Stomach (tissue), 9 donors: ENCODE results near the gene SF3B2. TPM values are rescaled to one million over a fixed set of nuclear protein-coding genes. Genes with fewer than 3 reads are reported as not detected.

ENCODE experiments used
- DNase-seq, 2 donors: peaks; one replicate each; pipeline versions ENCODE4 v3.0.0 to v3.0.0-alpha.2; 2013 to 2019
- H3K27ac ChIP-seq, 5 donors: fragments of 200-600 bp in 4 of 5; sonication (generic) in 4 of 5; one replicate each; pipeline ENCODE4 v1.5.1; 2013 to 2019; ENCODE audit warnings: mild to moderate bottlenecking in 1 of 5, moderate library complexity in 1 of 5
- H3K27me3 ChIP-seq, 3 donors: fragments of 200-600 bp; sonication (generic); one replicate each; pipeline ENCODE4 v1.5.1; 2017 to 2019; ENCODE audit warnings: mixed run types in 1 of 3
- H3K36me3 ChIP-seq, 4 donors: fragments of 200-600 bp; sonication (generic); 1 replicate in 3 of 4; 2 replicates in 1 of 4; pipeline ENCODE4 v1.5.1; 2016 to 2019
- H3K4me1 ChIP-seq, 4 donors: fragments of 200-600 bp; sonication (generic); one replicate each; pipeline ENCODE4 v1.5.1; 2016 to 2019
- H3K4me3 ChIP-seq, 4 donors: fragments of 200-600 bp; sonication (generic) in 3 of 4; one replicate each; pipeline ENCODE4 v1.5.1; 2016 to 2019; ENCODE audit warnings: mild to moderate bottlenecking in 1 of 4
- H3K9me3 ChIP-seq, 4 donors: fragments of 200-600 bp; sonication (generic); one replicate each; pipeline ENCODE4 v1.5.1; 2016 to 2019
- EP300 ChIP-seq: sonication (generic); formaldehyde crosslinking; IDR thresholded peaks from one replicate; pipeline ENCODE4 v1.6.1; 2017; ENCODE audit warnings: antibody characterized with exemption
- POLR2A ChIP-seq, 4 donors: fragments of 450-650 bp; IDR thresholded peaks; one replicate each; pipeline ENCODE4 v1.6.1; 2016; ENCODE audit warnings: antibody characterized with exemption in 4 of 4, control low read depth in 2 of 4, mild to moderate bottlenecking in 1 of 4, moderate library complexity in 1 of 4
- POLR2AphosphoS5 ChIP-seq, 3 donors: sonication (generic); formaldehyde crosslinking; IDR thresholded peaks; one replicate each; pipeline ENCODE4 v1.6.1; 2016; ENCODE audit warnings: antibody characterized with exemption in 3 of 3
- WGBS, 5 donors: extraction: QIAGEN DNeasy Blood & Tissue Kit in 3 of 5; methylation state at CpG; one replicate each; pipeline versions ENCODE4 v1.1.5 to v1.1.7; 2013 to 2018; 5-methylcytosine and 5-hydroxymethylcytosine counted together
- intact Hi-C: fragments of 100-400 bp; cut with DNase I; formaldehyde crosslinking; loops from one replicate; pipeline ENCODE4 v1.15.1; 2023; ENCODE audit warnings: low total_unique reads
- polyA plus RNA-seq, 3 donors: library from polyadenylated mRNA; stranded (reverse); fragments of 200-250 nt; gene quantifications; one replicate each; pipeline ENCODE4 v1.2.3, GENCODE V29; 2013
- total RNA-seq, 5 donors: library from RNA; depleted of rRNA; stranded (reverse); fragments of >200 nt; gene quantifications; one replicate each; pipeline versions ENCODE4 v1.1.0 to v1.2.3, GENCODE V29; 2014 to 2016
- TF ChIP-seq, protein P1 (sequence below), 7 experiments: fragments of 450-650 bp in 4 of 7; fragments of 200-600 bp in 3 of 7; sonication (generic) in 3 of 7; IDR thresholded peaks; one replicate each; pipeline ENCODE4 v1.5.1; 2016 to 2019; ENCODE audit warnings: antibody characterized with exemption in 7 of 7, control low read depth in 2 of 7, mild to moderate bottlenecking in 1 of 7
- donor health status: healthy with polysubstance abuse.
- donor health status: Bipolar disorder and iron deficiency.
- donor health status: healthy.

The SF3B2 gene
- total and polyA plus RNA-seq, 8 donors, result 52.7 to 366 (median 108) TPM

DNA sequence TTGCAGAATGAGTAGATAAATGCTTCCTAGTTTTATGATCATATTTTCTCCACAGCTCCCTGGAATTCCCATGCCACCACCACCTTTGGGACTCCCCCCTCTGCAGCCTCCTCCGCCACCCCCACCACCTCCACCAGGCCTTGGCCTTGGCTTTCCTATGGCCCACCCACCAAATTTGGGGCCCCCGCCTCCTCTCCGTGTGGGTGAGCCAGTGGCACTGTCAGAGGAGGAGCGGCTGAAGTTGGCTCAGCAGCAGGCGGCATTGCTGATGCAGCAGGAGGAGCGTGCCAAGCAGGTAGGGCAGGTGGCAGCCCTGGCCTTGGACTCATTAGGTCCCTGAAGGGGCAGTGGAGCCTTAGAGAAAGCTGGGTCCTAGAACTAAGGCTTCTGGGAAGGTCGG is 2.9 kb downstream of the SF3B2 start:
- 92 to 95% (median 94%) methylated on average over 7 of the region's 7 CpGs for whole genome bisulfite sequencing, 5 donors
- Histone ChIP-seq H3K27ac (no peak overlapping the region), H3K9me3 (no peaks in the 10 kb centered on the region), H3K36me3 (peaks cover 58 to 67% (median 63%) of the 10 kb centered on the region in 4 donors), H3K4me3 (no peak overlapping the region), H3K4me1 (peaks cover 23 to 43% (median 28%) of the 10 kb centered on the region in 4 donors), H3K27me3 (no peaks in the 10 kb centered on the region)
- no peak for DNase-seq
- intact Hi-C loops, result no loop called here
- TF ChIP-seq POLR2AphosphoS5 (IDR thresholded peaks at IDR 0.05) (no peak), EP300 (no peak), POLR2A (IDR thresholded peaks at IDR 0.05) (no peak)
- TF ChIP-seq, protein P1, sequence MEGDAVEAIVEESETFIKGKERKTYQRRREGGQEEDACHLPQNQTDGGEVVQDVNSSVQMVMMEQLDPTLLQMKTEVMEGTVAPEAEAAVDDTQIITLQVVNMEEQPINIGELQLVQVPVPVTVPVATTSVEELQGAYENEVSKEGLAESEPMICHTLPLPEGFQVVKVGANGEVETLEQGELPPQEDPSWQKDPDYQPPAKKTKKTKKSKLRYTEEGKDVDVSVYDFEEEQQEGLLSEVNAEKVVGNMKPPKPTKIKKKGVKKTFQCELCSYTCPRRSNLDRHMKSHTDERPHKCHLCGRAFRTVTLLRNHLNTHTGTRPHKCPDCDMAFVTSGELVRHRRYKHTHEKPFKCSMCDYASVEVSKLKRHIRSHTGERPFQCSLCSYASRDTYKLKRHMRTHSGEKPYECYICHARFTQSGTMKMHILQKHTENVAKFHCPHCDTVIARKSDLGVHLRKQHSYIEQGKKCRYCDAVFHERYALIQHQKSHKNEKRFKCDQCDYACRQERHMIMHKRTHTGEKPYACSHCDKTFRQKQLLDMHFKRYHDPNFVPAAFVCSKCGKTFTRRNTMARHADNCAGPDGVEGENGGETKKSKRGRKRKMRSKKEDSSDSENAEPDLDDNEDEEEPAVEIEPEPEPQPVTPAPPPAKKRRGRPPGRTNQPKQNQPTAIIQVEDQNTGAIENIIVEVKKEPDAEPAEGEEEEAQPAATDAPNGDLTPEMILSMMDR (IDR thresholded peaks at IDR 0.05), result no peak

DNA sequence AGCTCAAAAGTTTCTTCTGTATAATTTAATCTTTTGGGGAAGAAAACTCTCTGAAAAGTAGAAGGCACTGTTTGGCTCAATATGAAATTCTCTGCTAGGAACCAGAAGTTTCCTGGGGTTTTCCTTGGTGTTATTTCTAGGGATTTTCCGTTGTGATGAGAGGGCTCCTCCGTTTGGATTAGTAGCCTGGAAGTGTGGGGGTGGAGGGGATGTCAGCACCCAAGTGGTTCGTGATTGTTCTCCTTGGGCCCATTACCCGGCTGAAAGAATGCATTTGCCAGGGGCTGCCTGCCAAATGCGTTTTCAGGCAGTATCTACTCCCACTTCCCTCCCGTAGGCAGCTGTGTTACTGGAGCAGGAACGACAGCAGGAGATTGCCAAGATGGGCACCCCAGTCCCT is 4.3 kb downstream of the SF3B2 start:
- Histone ChIP-seq H3K4me1 (peaks cover 18 to 34% (median 20%) of the 10 kb centered on the region in 4 donors), H3K27ac (no peak overlapping the region), H3K9me3 (no peaks in the 10 kb centered on the region), H3K4me3 (no peak overlapping the region), H3K36me3 (peaks cover 73 to 82% (median 78%) of the 10 kb centered on the region in 4 donors), H3K27me3 (no peaks in the 10 kb centered on the region)
- no peak for DNase-seq
- no peak for TF ChIP-seq EP300
- TF ChIP-seq POLR2A (IDR thresholded peaks at IDR 0.05), result no peak
- TF ChIP-seq, protein P1 (IDR thresholded peaks at IDR 0.05), result no peak
- TF ChIP-seq POLR2AphosphoS5 (IDR thresholded peaks at IDR 0.05), result no peak
- WGBS, 5 donors, result 58 to 77% (median 67%) methylated on average over 7 of the region's 7 CpGs
- intact Hi-C loops, result no loop called here

DNA sequence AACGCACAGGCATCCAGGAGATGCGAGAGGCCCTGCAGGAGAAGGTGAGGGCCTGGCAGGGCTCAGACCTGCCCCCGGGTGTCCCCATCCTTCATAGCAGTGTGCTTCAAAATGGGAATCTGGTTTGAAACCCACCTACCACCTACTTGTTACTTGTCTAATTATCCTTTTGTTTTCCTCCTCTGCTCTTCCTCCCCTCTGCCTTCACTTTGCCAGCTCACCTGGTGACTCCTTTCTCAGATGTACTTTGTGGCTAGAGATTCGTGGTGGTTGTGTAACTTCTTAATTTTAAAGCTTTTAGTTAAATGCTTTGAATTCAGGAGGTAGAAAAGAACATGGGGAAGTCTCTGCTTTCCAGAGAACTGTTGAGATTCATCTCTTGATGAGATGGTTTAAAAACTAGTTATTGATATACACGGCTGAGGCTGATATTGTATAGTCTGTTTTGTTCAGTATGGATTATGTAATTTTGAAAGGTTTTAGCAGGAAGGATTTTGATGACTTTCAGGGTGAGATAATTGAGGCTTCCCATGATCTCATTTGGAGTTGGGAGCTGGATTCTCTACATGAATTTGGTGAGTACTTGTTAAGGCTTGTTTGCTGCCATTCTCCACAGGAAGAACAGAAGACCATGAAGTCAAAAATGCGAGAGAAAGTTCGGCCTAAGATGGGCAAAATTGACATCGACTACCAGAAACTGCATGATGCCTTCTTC is 8.0 kb downstream of the SF3B2 start:
- Histone ChIP-seq H3K36me3 (peaks cover 97 to 100% (median 100%) of the 10 kb centered on the region in 4 donors), H3K9me3 (no peaks in the 10 kb centered on the region), H3K27me3 (no peaks in the 10 kb centered on the region), H3K4me1 (peaks cover 0 to 6% (median 0%) of the 10 kb centered on the region in 4 donors), H3K4me3 (no peak overlapping the region), H3K27ac (no peak overlapping the region)
- intact Hi-C loops, result no loop called here
- no peak for DNase-seq
- TF ChIP-seq, protein P1 (IDR thresholded peaks at IDR 0.05), result no peak
- no peak for TF ChIP-seq POLR2AphosphoS5 (IDR thresholded peaks at IDR 0.05)
- 72 to 81% (median 78%) methylated on average over 8 of the region's 8 CpGs for WGBS, 5 donors

DNA sequence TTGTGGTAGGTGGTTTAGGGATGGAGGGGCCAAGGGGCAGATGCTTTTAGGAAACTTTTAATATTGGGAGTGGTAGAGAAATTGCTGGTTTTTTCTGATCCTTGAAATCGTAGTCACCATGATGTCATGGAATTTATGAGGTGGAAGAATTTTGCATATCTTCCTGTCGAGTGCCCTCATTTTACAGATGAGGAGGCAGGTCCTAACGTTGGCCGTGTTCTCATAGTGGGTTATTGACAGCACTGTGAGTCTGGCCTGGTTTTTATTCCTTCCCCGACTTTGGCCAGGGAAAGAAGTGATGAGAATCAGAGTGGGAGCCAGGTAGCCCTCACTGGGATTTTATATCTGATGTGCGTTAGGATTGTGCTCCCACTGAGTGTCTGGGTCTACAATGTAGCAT is 9.1 kb downstream of the SF3B2 start:
- DNase-seq, result no peak
- Histone ChIP-seq H3K27ac (no peak overlapping the region), H3K36me3 (peaks cover 89 to 100% (median 100%) of the 10 kb centered on the region in 4 donors), H3K4me3 (no peak overlapping the region), H3K4me1 (no peaks in the 10 kb centered on the region), H3K9me3 (no peaks in the 10 kb centered on the region), H3K27me3 (no peaks in the 10 kb centered on the region)
- intact Hi-C loops, result no loop called here
- WGBS, 5 donors, result 81 to 87% (median 83%) methylated on average over 6 of the region's 6 CpGs
- no peak for TF ChIP-seq POLR2A (IDR thresholded peaks at IDR 0.05)

DNA sequence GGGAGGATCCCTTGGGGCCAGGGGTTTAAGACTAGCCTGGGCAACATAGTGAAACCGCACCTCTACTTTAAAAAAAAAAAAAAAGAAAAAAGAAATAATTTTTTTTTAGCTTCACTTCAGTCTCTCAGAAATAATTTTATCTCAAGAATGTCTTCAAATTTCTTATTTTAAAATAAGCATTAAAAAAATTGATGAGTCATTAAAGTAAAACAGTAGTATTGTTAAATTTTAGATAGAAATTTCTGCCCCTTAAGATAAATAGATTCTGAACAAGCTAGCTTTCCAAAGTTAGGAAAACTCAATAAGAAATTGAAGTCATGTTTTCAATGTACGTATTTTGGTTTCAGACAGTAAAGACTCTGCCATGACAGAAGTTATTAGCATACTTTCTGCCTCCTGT is 10.2 kb downstream of the SF3B2 start:
- DNase-seq, result no peak
- H3K27ac ChIP-seq, result no peak overlapping the region
- TF ChIP-seq, protein P1 (IDR thresholded peaks at IDR 0.05), result no peak
- no peak for TF ChIP-seq POLR2AphosphoS5 (IDR thresholded peaks at IDR 0.05)
- no peak for TF ChIP-seq EP300
- no peak for TF ChIP-seq POLR2A (IDR thresholded peaks at IDR 0.05)
- WGBS, 5 donors, result 88 to 96% (median 93%) methylated on average over 2 of the region's 2 CpGs
- H3K4me1 ChIP-seq, result peaks cover 0 to 5% (median 4%) of the 10 kb centered on the region in 4 donors
- intact Hi-C loops, result no loop called here
- H3K27me3 ChIP-seq, result no peaks in the 10 kb centered on the region
- no peak overlapping the region for H3K4me3 ChIP-seq
- peaks cover 88 to 100% (median 100%) of the 10 kb centered on the region in 4 donors for H3K36me3 ChIP-seq
- no peaks in the 10 kb centered on the region for H3K9me3 ChIP-seq
